Measurements from ENCODE around the gene ZFYVE19.

- no peak for TF ChIP-seq ZBTB44 (CRISPR knock-in tag; IDR thresholded peaks at IDR 0.05)
- no peak for TF ChIP-seq RAD21 (CRISPR knock-in tag; IDR thresholded peaks at IDR 0.05)
- no peak for TF ChIP-seq PHF20 (CRISPR knock-in tag; IDR thresholded peaks at IDR 0.05)
- TF ChIP-seq FOXP1 (IDR thresholded peaks at IDR 0.05), result no peak
- no peak for TF ChIP-seq FOXP1 (CRISPR knock-in tag; IDR thresholded peaks at IDR 0.05)
- no peak for TF ChIP-seq BCL3 (CRISPR knock-in tag; IDR thresholded peaks at IDR 0.05)
- TF ChIP-seq, protein P1, sequence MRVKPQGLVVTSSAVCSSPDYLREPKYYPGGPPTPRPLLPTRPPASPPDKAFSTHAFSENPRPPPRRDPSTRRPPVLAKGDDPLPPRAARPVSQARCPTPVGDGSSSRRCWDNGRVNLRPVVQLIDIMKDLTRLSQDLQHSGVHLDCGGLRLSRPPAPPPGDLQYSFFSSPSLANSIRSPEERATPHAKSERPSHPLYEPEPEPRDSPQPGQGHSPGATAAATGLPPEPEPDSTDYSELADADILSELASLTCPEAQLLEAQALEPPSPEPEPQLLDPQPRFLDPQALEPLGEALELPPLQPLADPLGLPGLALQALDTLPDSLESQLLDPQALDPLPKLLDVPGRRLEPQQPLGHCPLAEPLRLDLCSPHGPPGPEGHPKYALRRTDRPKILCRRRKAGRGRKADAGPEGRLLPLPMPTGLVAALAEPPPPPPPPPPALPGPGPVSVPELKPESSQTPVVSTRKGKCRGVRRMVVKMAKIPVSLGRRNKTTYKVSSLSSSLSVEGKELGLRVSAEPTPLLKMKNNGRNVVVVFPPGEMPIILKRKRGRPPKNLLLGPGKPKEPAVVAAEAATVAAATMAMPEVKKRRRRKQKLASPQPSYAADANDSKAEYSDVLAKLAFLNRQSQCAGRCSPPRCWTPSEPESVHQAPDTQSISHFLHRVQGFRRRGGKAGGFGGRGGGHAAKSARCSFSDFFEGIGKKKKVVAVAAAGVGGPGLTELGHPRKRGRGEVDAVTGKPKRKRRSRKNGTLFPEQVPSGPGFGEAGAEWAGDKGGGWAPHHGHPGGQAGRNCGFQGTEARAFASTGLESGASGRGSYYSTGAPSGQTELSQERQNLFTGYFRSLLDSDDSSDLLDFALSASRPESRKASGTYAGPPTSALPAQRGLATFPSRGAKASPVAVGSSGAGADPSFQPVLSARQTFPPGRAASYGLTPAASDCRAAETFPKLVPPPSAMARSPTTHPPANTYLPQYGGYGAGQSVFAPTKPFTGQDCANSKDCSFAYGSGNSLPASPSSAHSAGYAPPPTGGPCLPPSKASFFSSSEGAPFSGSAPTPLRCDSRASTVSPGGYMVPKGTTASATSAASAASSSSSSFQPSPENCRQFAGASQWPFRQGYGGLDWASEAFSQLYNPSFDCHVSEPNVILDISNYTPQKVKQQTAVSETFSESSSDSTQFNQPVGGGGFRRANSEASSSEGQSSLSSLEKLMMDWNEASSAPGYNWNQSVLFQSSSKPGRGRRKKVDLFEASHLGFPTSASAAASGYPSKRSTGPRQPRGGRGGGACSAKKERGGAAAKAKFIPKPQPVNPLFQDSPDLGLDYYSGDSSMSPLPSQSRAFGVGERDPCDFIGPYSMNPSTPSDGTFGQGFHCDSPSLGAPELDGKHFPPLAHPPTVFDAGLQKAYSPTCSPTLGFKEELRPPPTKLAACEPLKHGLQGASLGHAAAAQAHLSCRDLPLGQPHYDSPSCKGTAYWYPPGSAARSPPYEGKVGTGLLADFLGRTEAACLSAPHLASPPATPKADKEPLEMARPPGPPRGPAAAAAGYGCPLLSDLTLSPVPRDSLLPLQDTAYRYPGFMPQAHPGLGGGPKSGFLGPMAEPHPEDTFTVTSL (CRISPR knock-in tag; IDR thresholded peaks at IDR 0.05; ENCODE audit: borderline replicate concordance), result no peak
- TF ChIP-seq CTCF (CRISPR knock-in tag; IDR thresholded peaks at IDR 0.05), result no peak
- no peak for TF ChIP-seq EZH2 (conservative IDR thresholded peaks at IDR 0.05; ENCODE audit: low read depth, low read length)
- no peak for TF ChIP-seq ZNF574 (CRISPR knock-in tag; IDR thresholded peaks at IDR 0.05)
These were observed 12.2 kb downstream of the ZFYVE19 start for GRCh38 chr15:40819048-40819447.

Data from HepG2 (cell line).